A549 treated with CpdA at 1 μM for 4 hours (cell line): ENCODE measurements around the gene ZNF366. TPM values are rescaled to one million over a fixed set of nuclear protein-coding genes. Genes with fewer than 3 reads are reported as not detected.

ENCODE experiments used
- total RNA-seq: library from RNA; stranded (reverse); fragments of 200-300 nt; extraction: Qiagen RNA extraction; gene quantifications from 5 replicates; pipeline ENCODE4 v1.2.3, GENCODE V29; 2022; ENCODE audit warnings: low read depth

ZNF366 gene
- not detected in 5 replicates for total RNA-seq

DNA sequence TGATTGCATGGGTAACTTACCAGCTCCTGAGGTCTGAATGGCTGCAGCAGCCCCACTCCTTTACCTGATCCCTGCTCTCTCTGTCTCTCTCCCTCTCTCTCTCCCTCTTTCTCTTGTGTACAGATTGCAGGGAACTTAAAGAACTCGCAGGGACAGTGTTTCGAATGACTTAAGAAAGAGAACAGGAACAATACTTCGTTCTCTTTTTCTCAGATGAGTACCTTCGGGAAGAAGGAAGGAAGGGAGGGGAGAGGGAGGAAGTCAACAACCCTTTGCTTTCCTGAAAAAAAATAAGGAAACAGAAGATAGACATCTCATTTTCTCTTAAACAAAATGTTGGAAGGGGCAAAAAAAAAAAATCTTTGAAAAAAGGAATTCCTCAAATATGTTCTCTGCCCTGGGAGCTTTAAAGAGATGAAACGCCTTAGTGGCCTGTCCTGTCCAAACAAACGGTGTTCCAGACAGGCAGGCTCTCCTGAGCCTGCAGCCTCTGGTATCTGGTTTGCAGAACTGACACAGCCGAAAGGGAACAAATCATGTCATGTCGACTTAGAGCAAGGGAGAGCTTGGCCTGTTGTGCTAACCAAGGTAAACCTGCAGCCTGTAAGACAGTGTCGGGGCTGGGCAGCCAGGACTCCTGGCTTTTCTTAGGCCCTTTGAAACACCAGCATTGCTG, at the start of gene ZNF366:
Gene ZNF366, minus strand, starts transcription at position 180 of the 676 bp plus-strand sequence. CDS start 45,914 bp downstream, outside the sequence.

Other genes with a start within 250 kb of the ZNF366 start
- 56.1 to 61.5 TPM (median 58.5 TPM) in 5 replicates for gene MRPS27, start 187.2 kb downstream of the ZNF366 start, total RNA-seq
- 10.4 to 11.7 TPM (median 10.9 TPM) in 5 replicates for gene PTCD2, start 187.0 kb downstream of the ZNF366 start, total RNA-seq